Neural cell (in vitro differentiated cells): Measurements from ENCODE around the gene REXO1. TPM values are rescaled to one million over a fixed set of nuclear protein-coding genes. Genes with fewer than 3 reads are reported as not detected.

Experiments
- H2AFZ ChIP-seq: fragments of 200-600, 300-800 bp; sonication (generic), shearing (Covaris generic); 2 replicates; pipeline ENCODE4 v1.6.0; 2014; ENCODE audit warnings: low read depth, mild to moderate bottlenecking, antibody characterized with exemption, low read length, moderate library complexity
- H3F3A ChIP-seq: fragments of 200-600 bp; shearing (Covaris generic); 2 replicates; pipeline ENCODE4 v1.6.1; 2016; ENCODE audit warnings: mild to moderate bottlenecking, moderate library complexity, mixed read lengths, antibody characterized with exemption, low read length; ENCODE audit not compliant: insufficient read depth, poor library complexity, severe bottlenecking
- H3K27ac ChIP-seq: fragments of 200-600, 300-800 bp; sonication (generic), shearing (Covaris generic); 2 replicates; pipeline ENCODE4 v1.5.1; 2014; ENCODE audit warnings: mild to moderate bottlenecking, low read length, moderate library complexity
- H3K27me3 ChIP-seq: fragments of 300-800, 200-600 bp; sonication (generic), shearing (Covaris generic); 2 replicates; pipeline ENCODE4 v1.6.0; 2014; ENCODE audit warnings: mild to moderate bottlenecking, low read depth, low read length, moderate library complexity; ENCODE audit not compliant: insufficient read depth
- H3K36me3 ChIP-seq: fragments of 300-800, 200-600 bp; sonication (generic), shearing (Covaris generic); 2 replicates; pipeline ENCODE4 v1.5.1; 2014; ENCODE audit warnings: mild to moderate bottlenecking, antibody characterized with exemption, low read length, moderate library complexity; ENCODE audit not compliant: insufficient read depth
- H3K4me2 ChIP-seq: fragments of 300-800, 200-600 bp; sonication (generic), shearing (Covaris generic); 2 replicates; pipeline ENCODE4 v1.6.0; 2014; ENCODE audit warnings: mild to moderate bottlenecking, low read length
- H3K4me3 ChIP-seq: fragments of 300-800, 200-600 bp; sonication (generic), shearing (Covaris generic); 2 replicates; pipeline ENCODE4 v1.5.1; 2014; ENCODE audit warnings: mild to moderate bottlenecking, low read length, moderate library complexity
- H3K79me2 ChIP-seq: fragments of 200-600 bp; shearing (Covaris generic); replicated peaks from 2 replicates; pipeline ENCODE4 v1.6.0; 2014; ENCODE audit warnings: mild to moderate bottlenecking, low read length, moderate library complexity; ENCODE audit not compliant: insufficient read depth
- H3K9ac ChIP-seq: fragments of 300-800, 200-600 bp; sonication (generic), shearing (Covaris generic); 2 replicates; pipeline ENCODE4 v1.6.1; 2016; ENCODE audit warnings: mild to moderate bottlenecking, low read length, mixed read lengths
- H3K9me2 ChIP-seq: fragments of 200-600 bp; shearing (Covaris generic); 2 replicates; pipeline ENCODE4 v1.6.1; 2016; ENCODE audit warnings: mild to moderate bottlenecking, low read length, mixed read lengths; ENCODE audit not compliant: insufficient read depth
- H3K9me3 ChIP-seq: fragments of 200-600, 300-800 bp; sonication (generic), shearing (Covaris generic); 2 replicates; pipeline ENCODE4 v1.6.1; 2016; ENCODE audit warnings: mild to moderate bottlenecking, mixed run types, low read length, moderate library complexity, mixed read lengths
- H4K20me1 ChIP-seq: fragments of 200-600 bp; shearing (Covaris generic); 2 replicates; pipeline ENCODE4 v1.6.1; 2016; ENCODE audit warnings: mild to moderate bottlenecking, mixed run types; ENCODE audit not compliant: insufficient read depth
- CTCF ChIP-seq: fragments of 450-650 bp; IDR thresholded peaks from 2 replicates; pipeline ENCODE4 v1.5.1; 2014; ENCODE audit warnings: antibody characterized with exemption, mild to moderate bottlenecking, moderate library complexity; ENCODE audit not compliant: poor library complexity, severe bottlenecking
- EP300 ChIP-seq: fragments of 450-650 bp; conservative IDR thresholded peaks from 2 replicates; pipeline ENCODE4 v1.6.1; 2014; ENCODE audit warnings: antibody characterized with exemption, mild to moderate bottlenecking, moderate library complexity; ENCODE audit not compliant: poor library complexity, severe bottlenecking
- EZH2 ChIP-seq: fragments of 200-600, 300-800 bp; shearing (Covaris generic), sonication (generic); IDR thresholded peaks from 2 replicates; pipeline ENCODE4 v1.6.1; 2014; ENCODE audit warnings: antibody characterized with exemption, low read length, borderline replicate concordance, mild to moderate bottlenecking; ENCODE audit not compliant: insufficient read depth, poor library complexity, severe bottlenecking
- MXI1 ChIP-seq: fragments of 450-650 bp; conservative IDR thresholded peaks from 2 replicates; pipeline ENCODE4 v1.6.1; 2014; ENCODE audit warnings: antibody characterized with exemption, mild to moderate bottlenecking; ENCODE audit not compliant: poor library complexity, severe bottlenecking
- POLR2AphosphoS5 ChIP-seq: IDR thresholded peaks from 2 replicates; pipeline ENCODE4 v1.6.1; 2012
- RAD21 ChIP-seq: fragments of 450-650 bp; conservative IDR thresholded peaks from 2 replicates; pipeline ENCODE4 v1.6.1; 2014; ENCODE audit warnings: antibody characterized with exemption, mild to moderate bottlenecking, moderate library complexity
- REST ChIP-seq: IDR thresholded peaks from 2 replicates; pipeline ENCODE4 v1.6.1; 2012; ENCODE audit warnings: borderline replicate concordance
- SMC3 ChIP-seq: fragments of 450-650 bp; conservative IDR thresholded peaks from 2 replicates; pipeline ENCODE4 v1.6.1; 2014; ENCODE audit warnings: antibody characterized with exemption, mild to moderate bottlenecking, moderate library complexity; ENCODE audit not compliant: poor library complexity
- TAF1 ChIP-seq: IDR thresholded peaks from 2 replicates; pipeline ENCODE4 v1.6.1; 2012; ENCODE audit warnings: low read depth
- polyA plus RNA-seq: library from polyadenylated mRNA; depleted of rRNA; stranded (reverse); fragments of >200 nt; gene quantifications from 2 replicates; pipeline ENCODE4 v1.2.3, GENCODE V29; 2014

Gene REXO1
- polyA plus RNA-seq, 1 donor from 2014 or later, result 9.2 TPM

- H3K9me2 ChIP-seq, result no peaks in the 10 kb centered on the region
- no peaks in the 10 kb centered on the region for H3K79me2 ChIP-seq
- H3K27ac ChIP-seq, result no peak overlapping the region
- no peaks in the 10 kb centered on the region for H3K9me3 ChIP-seq
- no peak overlapping the region for H2AFZ ChIP-seq
- no peaks in the 10 kb centered on the region for H3F3A ChIP-seq
- no peaks in the 10 kb centered on the region for H4K20me1 ChIP-seq
- no peak overlapping the region for H3K4me3 ChIP-seq
- H3K27me3 ChIP-seq, result peaks cover 3% of the 10 kb centered on the region
- H3K4me2 ChIP-seq, result no peak overlapping the region
- no peak for TF ChIP-seq TAF1
- no peak for TF ChIP-seq MXI1
- TF ChIP-seq RAD21, result no peak
- no peak for TF ChIP-seq REST
- TF ChIP-seq SMC3, result no peak
- no peak for TF ChIP-seq EZH2
- no peaks in the 10 kb centered on the region for H3K36me3 ChIP-seq
- H3K9ac ChIP-seq, result no peak overlapping the region
Measured at GRCh38 chr19:1867349-1867724, 19.1 kb upstream of the REXO1 start.

- Histone ChIP-seq H3K9ac (no peak overlapping the region), H3K4me3 (no peak overlapping the region), H3K36me3 (no peaks in the 10 kb centered on the region), H3K27me3 (peaks cover 8% of the 10 kb centered on the region), H3K9me3 (no peaks in the 10 kb centered on the region), H3K4me2 (no peak overlapping the region), H3K27ac (no peak overlapping the region), H3K79me2 (no peaks in the 10 kb centered on the region), H4K20me1 (no peaks in the 10 kb centered on the region), H3F3A (no peaks in the 10 kb centered on the region), H2AFZ (no peak overlapping the region), H3K9me2 (no peaks in the 10 kb centered on the region)
- TF ChIP-seq POLR2AphosphoS5 (no peak), MXI1 (no peak), CTCF (no peak), EZH2 (no peak), REST (no peak), SMC3 (no peak), EP300 (no peak), TAF1 (no peak), RAD21 (no peak)
Measured at GRCh38 chr19:1866693-1867348, 18.5 kb upstream of the REXO1 start.
